ENCODE results near the gene RPRD1B.

Gene RPRD1B

GRCh38 chr20:38126146-38126921, 92.8 kb downstream of the RPRD1B start:
- DNase-seq, result no peak

DNA sequence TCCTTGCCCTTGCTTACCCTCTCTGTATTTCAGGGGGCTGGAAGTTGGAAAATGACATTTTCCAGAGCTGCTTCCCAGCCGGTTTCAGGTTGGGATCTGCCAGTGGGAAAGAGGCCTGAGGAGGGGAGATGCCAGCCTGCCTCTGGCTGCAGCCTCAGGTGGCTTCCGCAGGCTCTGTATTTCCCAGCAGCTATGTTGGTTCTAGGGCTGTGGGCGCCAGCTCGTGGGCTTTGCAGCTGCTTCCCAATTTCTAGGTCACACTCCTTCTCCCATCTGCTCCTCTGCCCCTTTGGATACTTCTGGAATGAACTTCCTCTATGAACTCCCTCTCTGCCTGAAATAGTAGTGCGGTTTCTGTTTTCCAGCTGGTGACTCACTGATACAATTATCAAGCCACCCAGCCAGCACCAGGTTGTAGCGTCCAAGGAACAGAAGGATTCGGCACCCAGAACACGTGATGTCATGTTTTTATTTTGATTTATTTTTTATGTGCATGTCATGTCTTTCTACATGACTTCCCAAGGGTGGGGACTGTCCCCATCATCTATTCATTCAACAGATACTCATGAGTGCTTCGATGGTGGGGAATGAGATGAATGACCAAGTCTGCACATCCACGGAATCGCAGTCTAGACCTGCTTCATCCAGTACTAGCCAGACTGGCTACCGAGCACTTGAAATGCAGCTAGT, 93.5 kb downstream of the RPRD1B start:
- no peak for DNase-seq

DNA sequence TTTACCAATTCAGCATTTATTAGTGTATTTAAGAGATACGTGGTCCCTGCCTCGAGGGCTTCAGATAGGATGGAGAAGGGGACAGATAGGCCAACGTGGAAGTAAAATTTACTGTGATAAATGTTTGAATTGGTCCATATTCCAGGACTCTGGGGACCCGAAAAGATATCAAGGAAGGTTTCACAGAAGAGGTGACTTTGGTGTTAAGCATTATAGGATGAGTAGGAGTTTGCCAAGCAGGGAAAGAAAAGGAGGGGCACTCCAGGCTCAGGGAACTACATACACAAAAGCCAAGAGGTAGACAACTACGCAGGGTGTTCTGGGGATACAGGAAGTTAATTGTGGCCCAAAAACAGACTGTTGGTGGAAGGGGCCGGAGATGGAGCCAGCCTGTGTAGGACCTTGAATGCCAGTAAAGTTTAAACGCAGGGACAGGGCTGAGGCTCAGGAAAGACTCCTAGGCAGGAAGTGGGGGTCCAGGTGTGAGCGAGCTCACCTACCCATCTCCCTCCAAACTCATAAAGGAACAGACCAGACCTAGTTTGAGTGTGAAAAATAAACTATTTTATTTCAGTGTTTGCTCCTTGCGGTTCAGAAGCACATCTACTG, 94.5 kb downstream of the RPRD1B start:
- no peak for DNase-seq

- DNase-seq, result no peak
These were observed 95.1 kb downstream of the RPRD1B start for GRCh38 chr20:38128691-38129090.

DNA sequence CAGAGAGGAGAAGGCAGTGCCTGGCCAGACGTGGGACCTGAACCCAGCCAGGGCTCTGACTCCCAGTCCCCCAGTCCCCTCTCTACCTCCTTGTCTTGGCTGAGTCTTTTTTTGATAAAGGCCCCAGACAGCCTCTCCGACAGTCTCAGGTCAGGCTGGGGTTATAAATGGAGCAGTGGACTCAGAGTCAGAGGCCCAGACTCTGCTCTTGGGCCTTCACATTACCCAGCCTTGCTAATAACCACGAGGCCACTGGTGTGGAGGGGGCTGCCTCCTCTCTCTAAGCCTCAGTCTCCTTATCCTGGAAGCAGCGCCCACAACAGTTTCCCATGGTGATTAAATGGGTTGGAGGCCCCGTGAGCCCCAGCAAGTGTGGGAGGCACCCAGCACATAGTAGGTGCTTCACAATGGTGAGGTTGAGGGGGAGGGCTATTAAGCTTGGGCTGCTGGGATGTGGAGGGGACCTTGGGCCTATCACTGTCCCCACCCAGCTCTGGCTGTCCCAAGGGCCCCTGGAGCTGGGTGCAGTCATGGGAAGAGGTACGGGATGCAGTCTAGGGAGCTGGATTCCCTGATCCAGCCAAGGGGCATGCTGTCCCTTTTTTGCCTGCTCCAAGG, 95.8 kb downstream of the RPRD1B start:
- DNase-seq, result no peak

GRCh38 chr20:38129893-38130609, 96.5 kb downstream of the RPRD1B start:
- DNase-seq, result no peak

DNA sequence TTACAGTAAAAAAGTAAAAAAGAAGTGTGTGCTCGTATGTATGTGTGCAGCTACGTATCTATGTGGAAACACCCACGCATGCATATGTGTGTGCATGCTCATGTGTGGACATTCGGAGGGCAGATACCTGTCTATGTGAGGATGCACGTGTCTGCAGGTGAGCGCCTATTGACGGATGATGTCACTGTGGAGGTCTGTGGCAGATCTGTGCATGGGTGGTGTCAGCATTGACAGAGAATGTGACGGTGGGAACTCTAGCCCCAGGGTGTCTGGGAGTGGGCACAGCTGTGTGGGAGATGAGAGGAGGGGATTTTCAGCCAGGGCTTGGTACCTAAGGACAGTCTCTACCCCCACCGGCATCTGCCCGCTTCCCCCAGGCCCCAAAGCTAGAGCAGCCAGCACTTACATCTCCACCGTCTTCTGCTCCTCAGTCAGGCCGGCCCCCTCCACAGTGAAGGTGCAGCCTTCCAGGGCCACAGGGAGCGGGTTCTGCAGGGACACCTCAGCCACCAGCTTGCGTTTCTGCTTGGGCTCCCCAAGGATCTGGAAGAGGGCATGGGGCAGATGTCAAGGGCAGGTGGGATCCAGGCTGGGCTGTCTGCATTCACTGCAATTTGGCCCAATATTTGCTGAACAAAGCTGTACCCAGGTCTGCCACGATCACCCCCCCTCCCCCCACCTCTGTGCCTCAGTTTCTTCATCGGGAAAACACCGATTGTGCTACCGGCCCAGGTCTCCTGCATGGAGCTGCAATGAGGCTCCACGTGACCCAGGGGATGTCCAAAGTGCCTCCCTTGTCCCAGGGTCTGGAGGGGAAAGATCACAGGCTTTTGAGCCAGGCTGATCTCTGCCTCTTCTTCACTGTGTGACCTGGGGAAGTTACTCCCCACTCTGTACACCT, 97.4 kb downstream of the RPRD1B start:
- DNase-seq, result no peak

- DNase-seq, result no peak
These were observed 98.1 kb downstream of the RPRD1B start for GRCh38 chr20:38131588-38132121.

DNA sequence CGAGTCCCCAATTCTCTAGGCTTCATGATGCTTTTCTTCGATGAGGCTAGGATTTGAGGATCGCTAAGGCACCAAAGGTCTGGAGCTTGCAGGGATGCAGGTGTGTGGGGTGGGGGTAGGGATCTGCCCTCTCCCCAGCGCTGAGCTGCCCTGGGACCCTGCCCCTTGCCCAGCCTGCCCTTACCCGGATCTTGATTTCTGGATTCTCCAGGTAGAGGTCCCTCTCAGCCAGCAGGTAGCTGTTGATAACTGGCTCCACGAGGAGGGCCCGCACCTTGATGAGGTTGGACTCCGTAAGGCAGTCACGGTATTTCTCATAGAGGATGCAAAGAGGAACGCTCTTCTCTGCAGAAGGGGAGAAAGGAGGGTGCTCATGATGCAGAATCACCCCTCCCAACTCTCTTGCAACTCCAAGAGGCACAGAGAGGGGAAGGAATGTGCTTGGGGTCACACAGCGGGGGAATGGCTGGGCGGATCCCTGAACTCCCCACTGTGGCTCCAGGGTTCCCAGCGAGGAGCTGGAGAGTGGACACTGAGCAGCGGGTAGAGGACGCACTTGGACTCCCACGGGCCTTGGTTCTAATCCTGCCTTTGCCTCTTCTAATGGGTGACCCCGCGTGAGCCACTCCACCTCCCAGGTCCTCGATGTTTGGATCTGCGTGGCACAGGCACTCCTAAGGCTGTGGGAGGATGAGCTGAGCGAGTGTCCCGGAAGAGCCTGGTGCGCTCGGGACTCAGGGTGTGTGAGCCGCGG, 98.8 kb downstream of the RPRD1B start:
- DNase-seq, result no peak

DNA sequence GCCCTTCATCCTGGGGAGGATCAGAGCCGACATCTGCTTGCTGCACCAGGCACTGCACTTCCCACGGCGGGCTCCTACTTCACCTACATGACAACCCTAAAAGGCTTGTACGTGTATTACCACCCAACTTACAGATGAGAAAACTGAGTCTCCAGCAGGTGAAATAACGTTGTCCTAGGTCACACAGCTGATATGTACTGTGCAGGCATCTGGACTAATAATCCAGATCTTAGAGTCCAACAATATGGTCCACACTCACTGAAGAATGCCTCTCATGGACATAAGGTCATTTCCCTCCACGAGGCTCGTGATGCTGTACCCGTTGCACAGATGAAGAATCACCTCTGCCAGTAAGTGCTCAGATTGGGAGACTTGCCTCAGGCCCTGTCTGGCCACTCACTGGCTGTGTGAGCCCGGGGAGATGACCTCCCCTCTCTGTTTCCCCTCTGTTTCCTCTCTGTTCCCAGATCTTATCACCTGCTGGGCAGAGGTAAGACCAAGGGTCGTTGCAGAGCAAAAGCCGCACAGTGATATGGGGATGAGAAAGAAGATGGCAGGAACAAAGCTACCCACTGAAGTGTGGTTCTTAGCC, 99.5 kb downstream of the RPRD1B start:
- DNase-seq, result no peak

DNA sequence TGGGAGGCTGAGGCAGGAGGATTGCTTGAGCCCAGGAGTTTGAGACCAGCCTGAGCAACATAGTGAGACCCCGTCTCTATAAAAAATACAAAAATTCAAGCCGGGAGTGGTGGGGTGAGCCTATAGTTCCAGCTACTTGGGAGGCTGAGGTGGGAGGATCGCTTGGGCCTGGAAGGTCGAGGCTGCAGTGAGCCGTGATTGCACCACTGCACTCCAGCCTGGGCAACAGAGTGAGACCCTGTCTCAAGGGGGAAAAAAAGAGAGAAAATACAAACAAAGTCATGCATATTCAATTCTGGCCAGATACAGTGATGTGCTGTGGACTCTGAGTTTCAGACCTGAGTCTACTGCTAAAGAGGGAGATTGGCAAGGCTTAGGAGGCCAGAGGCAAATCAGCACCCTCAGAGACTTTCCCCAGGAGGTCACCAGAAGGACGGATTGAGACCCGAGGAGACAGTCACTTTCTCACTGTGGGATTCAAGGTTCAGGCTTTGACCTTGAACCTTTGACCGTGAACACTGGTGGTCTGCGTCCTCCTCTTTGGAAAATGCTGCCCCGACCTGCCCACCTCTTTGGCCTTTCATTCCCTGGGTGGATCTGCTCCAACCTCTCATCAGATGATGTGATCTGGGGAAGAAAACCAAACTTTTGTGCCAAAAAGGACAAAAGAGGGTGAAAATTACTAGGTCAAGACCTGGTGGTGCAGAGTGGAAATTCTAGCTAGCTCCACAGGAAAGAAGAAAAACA, 100.3 kb downstream of the RPRD1B start:
- no peak for DNase-seq

DNA sequence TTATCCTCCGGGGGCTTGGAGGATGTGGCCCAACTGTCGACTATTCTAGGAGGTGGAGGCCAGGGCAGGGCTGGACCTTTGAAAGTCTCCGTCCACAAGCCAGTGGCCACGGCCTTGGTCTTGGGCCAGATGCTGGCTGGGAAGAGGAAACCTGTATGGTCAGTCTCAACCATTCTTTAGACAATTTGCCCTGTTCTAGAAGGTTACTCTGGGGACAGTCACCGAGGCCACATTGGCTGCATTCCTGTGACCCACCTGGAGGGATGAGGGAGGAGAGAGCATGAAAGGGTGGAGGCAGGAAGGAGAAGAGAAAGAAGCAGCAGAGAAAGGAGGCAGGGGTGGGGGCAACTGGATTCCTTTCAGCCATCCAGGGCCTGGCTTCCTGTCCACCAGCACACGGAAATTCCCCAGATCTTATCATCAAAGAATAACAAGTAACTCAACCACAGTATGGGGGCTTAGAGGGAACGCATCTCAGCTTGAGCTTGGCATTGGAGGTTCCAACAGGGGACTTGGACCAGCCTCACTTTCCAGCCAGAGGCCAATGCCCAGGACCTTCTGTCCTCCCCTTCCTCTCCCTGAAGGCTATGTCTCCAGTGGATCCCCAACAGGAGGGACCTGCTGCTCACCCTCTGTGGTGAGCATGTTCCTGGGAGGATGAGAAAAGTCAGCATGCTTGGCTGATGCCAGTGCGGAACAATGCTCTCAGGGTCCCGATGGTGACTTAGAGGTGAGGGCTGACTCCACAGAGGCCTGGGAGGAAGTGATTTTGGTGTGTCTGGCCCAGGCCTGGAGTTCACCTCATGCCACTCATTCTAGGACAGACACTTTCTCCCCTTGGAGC, 101.1 kb downstream of the RPRD1B start:
- no peak for DNase-seq

DNA sequence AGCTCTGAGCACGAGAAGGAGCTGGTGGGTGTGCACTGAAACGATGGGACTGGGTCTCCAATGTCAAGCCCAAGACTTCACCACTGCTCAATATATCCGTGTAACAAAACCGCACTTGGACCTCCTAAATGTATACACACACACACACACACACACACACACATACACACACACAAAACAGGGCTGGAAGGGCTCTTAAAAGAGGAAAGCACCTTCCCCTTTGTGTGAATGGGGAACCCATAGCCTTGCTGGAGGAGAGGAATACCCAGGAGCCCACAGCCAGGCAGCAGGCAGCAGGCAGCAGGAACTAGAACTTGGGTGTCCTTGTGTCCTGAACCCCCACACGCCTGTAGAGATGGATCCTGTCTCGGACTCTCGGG, 101.7 kb downstream of the RPRD1B start:
- no peak for DNase-seq

DNA sequence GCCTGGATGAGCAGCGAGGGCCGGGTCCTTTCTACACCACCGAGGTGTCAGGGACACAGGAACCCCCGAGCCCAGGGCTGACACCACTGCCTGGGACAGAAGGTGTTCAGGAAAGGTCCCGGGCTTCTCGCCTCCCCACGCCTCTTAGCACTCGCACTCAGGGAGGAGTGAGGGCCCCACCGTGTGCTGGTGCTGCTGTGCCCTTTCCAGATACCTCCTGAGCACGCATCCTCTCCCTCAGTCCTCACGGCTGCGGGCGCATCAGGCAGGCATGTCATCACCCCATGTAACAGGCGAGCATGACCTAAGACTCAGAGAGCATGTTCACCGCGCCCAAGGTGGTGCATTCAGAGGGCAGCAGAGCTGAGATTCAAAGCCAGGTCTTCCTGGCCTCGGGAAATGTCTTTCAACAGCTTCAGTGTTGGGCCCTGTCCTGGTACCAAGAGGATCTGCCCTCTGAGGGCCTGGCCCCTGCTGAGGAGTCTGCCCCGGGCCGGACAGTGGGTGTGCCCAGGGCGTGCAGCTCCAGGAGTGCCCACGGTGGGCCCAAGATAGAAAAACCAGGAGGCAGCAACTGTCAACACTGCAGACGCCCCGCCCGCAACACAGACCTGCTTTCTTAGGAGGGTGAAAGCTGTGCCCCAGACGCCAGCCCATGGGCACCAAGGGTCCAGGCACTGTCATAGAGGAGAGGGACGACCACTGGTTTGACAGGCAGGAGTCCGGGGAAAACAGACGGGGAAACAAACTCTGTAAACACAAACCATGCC, 102.3 kb downstream of the RPRD1B start:
- no peak for DNase-seq

- DNase-seq, result no peak
These were observed 103.1 kb downstream of the RPRD1B start for GRCh38 chr20:38136421-38137245.

DNA sequence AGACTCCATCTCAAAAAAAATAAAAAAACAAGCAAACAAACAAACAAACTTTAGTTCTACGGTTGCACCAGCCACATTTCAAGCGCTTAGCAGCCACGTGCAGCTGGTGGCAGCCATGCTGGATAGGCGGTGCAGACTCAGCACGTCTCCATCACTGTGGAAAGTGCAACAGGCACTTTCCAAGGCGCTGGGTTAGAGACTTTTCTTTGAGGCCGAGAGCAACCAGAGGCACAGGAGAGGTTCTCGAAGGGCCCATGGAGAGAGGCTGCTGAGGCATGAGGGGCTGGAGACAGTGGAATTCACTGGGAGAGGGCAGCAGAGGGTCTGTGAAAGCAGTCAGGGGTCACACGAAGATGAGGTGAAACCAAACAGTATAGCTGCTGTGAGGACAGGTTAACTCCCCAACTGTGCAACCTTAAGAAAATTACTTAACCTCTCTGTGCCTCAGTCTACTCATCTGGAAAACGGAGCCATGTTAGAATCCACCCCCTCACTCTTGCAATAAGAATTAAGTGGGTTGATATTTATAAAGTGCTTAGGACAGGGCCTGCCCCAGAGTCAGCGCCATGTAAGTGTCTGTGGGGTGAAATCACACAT, 104.0 kb downstream of the RPRD1B start:
- no peak for DNase-seq
